HPDE6-E6E7 (cell line): ENCODE data around the gene IL15RA.
"Not testable (repeated sequence)": the region's sequence is repeated elsewhere in the genome, so short reads cannot be mapped to it uniquely, and the experiment has no call there.

ENCODE experiments used
- DNase-seq: peaks from one replicate; pipeline ENCODE4 v3.0.0; 2011; ENCODE audit warnings: missing footprints; ENCODE audit errors: extremely low spot score

IL15RA gene

GRCh38 chr10:5970527-5970926 lies 6.8 kb downstream of the IL15RA start:
- no peak for DNase-seq

- DNase-seq = no peak
Observed at GRCh38 chr10:5970066-5970465, 7.3 kb downstream of the IL15RA start.

GRCh38 chr10:5968681-5969453 lies 8.5 kb downstream of the IL15RA start:
- DNase-seq = no peak

GRCh38 chr10:5968037-5968680 lies 9.2 kb downstream of the IL15RA start:
- no peak for DNase-seq

- no peak for DNase-seq
Observed at GRCh38 chr10:5965266-5965665, 12.1 kb downstream of the IL15RA start.

- no peak for DNase-seq
Observed at GRCh38 chr10:5964736-5965135, 12.6 kb downstream of the IL15RA start.

- DNase-seq = no peak
Observed at GRCh38 chr10:5963591-5963990, 13.8 kb downstream of the IL15RA start.

- DNase-seq = no peak
Observed at GRCh38 chr10:5963071-5963470, 14.3 kb downstream of the IL15RA start.

- DNase-seq = not testable (repeated sequence)
Observed at GRCh38 chr10:5962358-5962940, 14.9 kb downstream of the IL15RA start.

GRCh38 chr10:5961405-5962100 lies 15.8 kb downstream of the IL15RA start:
- DNase-seq = no peak

GRCh38 chr10:5960973-5961275 lies 16.4 kb downstream of the IL15RA start:
- DNase-seq = not testable (repeated sequence)

GRCh38 chr10:5960070-5960972 lies 17.0 kb downstream of the IL15RA start:
- DNase-seq = no peak

- no peak for DNase-seq
Observed at GRCh38 chr10:5959581-5960069, 17.7 kb downstream of the IL15RA start.

- DNase-seq = no peak
Observed at GRCh38 chr10:5959142-5959541, 18.2 kb downstream of the IL15RA start.

GRCh38 chr10:5958675-5959074 lies 18.7 kb downstream of the IL15RA start:
- no peak for DNase-seq

- DNase-seq = no peak
Observed at GRCh38 chr10:5958077-5958476, 19.3 kb downstream of the IL15RA start.

- no peak for DNase-seq
Observed at GRCh38 chr10:5956146-5956936, 21.0 kb downstream of the IL15RA start.

- DNase-seq = no peak
Observed at GRCh38 chr10:5953676-5954075, 23.7 kb downstream of the IL15RA start.

GRCh38 chr10:5952731-5953385 lies 24.5 kb downstream of the IL15RA start:
- no peak for DNase-seq
